ENCODE measurements around the gene VPS18.

VPS18 gene

DNA sequence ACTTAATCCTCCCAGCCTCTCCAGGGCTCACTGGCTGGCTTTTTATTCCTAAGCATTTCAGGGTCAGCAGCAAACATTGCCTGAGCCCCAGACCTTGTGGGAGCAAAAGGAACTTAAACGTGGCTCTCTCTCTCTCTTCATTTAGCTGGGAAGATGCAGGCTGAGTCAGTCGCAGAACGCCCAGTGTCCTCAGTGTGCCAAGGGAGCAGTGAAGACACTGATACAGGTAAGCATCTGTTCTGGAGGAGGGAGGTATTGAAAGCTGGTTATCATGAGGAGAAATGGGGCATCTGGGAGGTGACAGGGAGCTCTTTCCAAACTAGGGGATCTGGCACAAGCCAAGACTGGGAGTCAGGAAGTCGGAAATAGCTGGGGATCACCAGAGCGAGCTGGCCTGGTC lies 24.6 kb upstream of the VPS18 start:
- DNase-seq: no peak

DNA sequence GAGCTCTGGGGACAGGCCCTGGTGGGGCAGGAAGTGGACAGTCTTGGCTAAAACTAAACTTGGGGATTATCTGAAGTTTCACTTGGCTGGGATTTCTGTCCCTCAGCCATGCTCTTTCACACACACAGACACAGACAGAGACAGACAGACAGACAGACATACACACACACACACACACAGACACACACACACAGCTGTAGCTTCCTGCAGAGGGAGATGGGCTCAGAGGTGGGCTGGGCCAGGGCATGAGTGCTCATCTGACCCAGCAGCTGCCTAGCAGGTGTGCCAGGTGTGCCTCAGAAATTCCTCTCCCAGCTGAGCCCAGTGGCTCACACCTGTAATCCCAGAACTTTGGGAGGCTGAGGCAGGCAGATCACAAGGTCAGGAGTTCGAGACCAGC lies 23.5 kb upstream of the VPS18 start:
- DNase-seq: no peak

DNA sequence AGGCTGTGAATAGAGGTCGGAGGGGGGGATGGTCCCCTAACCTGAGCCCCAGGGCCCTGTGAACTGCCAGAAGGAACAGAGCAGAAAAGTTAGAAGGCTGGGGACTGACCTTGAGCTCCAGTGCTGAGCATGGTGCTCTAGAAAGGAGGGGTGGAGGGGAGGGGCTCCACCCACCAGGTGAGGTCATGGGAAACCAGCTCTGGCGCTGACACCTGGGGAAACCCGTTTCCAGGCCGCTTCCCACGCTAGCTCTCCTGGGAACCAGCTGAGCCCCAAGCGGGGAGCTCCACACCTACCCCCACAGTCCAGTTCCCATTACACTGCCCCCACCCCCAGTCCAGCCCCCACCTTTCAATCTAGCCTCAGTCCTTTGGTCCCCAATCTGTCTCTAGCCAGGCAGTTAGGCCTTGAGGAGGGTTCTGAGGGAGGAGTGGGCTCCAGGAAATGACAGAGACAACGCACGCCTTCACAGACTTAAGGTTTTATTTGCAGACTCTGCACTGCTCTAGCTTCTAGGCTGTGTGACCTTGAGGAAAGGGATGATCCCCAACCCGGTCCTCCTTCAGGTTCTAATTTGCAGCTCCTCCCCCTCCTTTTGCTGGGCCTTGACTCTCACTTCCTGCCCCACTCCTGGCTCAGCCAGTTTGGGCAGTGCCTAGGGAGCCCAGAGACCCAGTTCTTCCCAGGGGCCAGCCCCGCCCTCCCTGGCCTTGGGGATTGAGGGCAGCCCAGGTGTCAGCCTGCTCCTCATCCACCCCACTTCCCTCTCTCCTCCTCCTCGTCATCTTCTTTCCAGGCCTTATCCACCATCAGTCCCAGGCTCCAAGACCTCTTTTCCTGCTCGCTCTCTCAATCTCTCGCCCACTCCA lies 22.3 kb upstream of the VPS18 start:
- no peak for DNase-seq

DNA sequence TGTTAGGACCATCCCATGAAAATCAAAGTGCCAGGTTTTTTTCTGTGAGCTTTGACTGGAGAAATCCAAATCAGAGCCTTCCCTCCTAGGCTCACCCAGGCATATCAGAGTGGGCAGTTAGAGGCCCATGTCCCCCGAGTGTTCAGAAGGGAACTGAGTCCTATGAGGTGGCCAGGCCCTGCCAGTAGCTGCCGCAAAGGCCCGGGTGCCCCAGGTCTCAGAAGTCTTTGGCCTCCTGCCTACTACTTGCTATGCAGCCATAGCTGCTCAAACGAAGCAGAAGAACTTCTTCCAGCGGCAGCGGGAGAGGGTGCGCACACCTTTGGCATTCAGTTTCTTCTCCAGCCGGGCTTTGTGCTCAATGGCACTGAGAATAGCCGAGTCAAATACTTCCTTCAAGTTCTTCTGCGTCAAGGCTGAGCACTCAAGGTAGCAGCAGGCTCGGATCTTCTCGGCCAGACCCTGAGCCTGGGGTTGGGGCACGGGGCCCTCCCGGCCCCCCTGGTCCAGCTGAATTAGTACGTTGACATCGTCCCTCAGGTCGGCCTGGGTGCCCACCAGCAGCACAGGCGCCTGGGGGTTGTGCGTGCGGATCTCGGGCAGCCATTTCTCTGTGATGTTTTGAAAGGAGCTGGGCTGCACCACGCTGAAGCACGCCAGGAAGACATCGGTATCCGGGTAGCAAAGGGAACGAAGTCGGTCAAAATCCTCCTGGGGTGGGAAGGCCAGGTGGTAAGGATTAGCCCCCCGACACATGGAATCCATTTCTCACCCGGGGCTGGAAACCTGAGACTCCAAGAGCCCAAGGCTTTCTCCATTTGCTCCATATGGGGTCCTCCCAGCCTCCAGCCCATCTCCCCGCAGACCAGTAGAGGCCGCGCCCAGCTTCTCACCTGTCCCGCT lies 21.2 kb upstream of the VPS18 start:
- no peak for DNase-seq

DNA sequence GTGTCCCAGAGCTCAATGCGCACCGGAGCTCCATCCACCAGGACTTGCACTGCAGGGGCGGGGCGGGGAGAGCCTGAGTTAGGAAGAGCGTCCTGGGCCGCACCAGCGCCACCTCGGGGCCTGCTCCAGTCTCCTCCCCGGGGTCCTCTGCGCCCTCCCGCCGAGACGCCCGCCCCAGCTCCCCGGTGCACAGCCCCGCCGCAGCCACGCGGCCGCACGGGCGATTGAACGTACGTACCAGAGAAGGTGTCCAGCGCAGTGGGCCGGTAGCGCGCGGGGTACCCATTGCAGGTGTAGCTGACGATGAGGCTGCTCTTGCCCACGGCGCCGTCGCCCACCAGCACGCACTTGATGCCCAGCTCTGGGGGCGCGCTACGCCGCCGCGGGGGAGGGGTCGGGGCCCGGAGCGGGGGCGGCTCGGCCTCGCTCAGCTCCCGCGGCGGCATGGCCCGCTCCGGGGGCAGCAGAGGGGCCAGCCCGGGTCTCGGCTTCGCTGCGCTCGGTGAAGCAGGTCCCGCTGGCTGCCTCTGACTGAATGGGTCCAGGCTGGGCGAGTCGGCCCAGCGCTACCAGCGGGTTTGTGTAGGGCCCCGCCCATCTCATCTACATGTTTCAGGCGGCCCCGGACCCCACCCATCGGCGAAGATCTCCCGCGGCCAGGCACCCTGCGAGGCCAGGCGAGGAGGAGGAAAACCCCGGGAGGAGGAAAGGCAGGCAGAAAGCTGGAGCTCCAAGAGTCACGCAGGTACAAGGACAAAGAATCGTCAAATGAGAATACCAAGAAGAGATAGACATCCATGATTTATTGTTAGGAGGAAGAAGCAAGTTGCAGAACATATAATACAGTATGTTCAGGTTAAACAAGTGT lies 20.3 kb upstream of the VPS18 start, which contains the start of gene RHOV:
Gene RHOV, minus strand, starts transcription at position 541 of the 868 bp plus-strand sequence. Its CDS starts 95 bp downstream, at position 446.
- DNase-seq: peak; percentile 86

DNA sequence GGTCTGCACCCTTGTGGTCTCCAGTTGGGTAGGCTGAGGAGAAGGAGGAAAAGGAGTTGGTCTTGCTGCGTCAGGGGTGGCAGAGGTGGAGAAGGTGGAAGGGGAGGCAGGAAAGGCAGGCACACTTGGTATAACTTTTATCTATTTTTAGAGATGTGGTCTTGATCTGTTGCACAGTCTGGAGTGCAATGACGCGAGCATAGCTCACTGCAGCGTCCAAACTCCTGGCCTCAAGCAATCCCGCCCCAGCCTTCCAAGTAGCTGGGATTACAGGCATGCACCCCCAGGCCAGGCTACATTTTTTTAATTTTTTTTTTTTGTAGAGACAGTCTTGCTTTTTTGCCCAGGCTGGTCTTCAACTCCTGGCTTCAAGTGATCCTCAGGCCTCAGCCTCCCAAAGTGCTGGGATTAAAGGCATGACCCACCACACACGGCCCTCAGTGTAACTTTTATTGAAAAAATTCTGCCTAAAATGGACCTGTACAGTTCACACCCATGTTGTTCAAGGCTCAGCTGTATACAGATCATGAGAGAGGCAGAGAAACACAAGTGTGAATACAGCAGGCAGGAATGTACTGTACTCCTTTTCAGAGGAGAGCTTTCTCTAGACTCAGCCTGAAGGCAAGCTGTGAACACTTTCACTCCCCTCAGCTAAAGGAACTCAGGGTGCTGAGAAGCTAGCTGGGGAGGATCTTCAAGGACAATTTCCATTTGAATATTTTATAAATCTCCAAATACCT lies 18.1 kb upstream of the VPS18 start:
- no peak for DNase-seq

DNA sequence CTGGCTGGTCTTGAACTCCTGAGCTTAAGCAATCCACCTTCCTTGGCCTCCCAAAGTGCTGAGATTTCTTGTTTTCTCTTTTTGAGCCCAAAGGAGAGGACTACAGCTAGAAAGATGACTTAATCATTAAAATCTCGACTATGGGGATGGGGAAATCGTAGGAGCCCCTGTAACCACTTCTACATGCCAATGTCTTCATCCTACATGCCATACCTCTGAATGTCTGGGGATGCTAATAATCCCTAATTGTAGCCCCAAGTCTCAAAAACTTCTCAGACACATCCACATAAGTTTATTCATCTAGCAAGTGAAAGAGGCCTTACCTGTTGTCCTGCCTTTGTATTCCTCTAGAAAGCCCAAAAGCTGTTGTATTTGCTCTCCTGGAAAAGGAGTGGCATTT lies 16.6 kb upstream of the VPS18 start:
- DNase-seq: no peak

DNA sequence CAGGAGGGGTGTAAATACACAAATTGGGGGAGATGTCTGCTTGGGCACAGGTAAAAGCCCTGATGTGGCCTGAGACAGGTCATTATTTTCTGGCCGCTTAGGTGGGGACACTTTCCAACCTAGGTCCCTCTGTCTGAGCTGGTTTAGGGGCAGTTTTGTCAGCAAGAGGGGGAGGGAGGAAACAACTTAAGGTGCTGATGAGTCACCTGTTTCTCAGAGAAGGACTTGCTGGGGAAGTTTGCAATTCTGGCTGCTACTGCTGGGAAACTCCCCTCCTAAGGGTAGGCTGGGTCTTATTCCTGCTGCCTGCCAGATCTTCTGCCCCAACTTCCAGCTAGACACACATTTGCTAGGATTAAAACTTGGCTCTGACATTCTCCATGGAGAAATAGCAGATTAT lies 15.5 kb upstream of the VPS18 start:
- no peak for DNase-seq

DNA sequence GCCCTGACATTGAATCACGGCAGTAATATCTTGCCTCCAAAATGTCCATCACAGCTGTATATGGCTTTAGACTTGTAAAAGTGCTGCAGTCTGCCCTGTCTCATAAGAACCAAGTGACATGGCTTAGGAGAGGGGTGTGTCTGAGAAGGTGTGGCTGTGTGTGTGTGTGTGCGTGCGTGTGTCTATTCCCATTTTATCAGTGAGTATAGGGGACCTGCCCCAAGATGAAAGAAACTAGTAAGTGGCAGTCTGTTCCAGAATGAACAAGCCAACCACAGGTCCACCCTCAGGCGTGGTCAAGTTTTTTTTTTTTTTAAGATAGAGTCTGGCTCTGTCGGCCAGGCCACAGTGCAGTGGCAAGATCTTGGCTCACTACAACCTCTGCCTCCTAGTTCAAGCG lies 14.6 kb upstream of the VPS18 start:
- DNase-seq: no peak

DNA sequence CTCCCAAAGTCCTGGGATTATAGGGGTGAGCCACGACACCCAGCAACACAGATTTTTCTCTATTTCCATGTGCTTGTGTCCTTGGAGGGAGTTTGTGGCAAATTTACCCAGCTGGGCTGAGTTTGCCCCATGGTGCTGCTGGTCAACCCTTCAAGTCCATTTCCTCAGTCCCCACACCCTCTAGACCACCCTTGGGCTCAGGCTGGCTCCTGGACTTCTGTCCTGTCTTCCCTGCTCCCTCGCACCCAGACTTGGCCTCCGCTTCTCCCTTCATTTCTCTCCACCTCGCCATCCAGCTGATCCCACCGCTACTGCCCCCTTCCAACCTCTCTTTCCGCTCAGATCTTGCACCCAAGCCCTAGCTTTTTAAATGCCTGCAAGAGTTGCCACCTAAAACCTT lies 12.9 kb upstream of the VPS18 start:
- no peak for DNase-seq

DNA sequence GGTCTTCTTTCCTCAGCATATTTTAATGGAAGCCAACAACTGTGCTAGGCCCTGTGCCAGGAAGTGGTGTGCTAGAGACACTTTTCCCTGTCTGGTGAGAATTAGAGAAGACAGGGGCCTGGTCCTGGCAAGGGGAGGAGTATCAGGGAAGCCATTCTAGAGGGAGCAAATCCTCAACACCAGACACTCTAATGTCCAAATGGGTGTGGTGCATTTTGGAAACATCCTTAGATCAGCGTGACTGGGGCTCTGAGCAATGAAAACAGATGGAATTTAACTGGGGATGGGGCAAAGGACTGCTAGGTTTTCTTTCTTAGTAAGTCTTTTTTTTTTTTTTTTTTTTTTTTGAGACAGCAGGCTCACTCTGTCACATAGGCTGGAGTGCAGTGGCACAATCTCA lies 7.7 kb upstream of the VPS18 start:
- no peak for DNase-seq

DNA sequence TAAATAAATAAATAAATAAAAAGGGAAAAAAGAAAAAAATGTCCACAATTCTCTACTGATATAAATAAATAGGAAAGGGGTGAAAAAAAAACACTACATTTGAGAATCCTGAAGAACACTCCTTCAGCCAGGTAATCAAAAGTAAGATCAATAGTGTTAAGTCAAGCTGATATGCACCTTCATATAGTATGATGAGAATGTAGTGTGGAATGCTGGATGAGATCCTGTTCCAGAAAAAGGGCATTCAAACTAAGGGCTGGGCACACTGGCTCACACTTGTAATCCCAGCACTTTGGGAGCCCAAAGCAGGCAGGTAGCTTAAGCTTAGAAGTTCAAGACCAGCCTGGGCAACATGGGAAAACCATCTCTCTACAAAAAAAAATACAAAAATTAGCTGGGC lies 5.1 kb upstream of the VPS18 start:
- no peak for DNase-seq

DNA sequence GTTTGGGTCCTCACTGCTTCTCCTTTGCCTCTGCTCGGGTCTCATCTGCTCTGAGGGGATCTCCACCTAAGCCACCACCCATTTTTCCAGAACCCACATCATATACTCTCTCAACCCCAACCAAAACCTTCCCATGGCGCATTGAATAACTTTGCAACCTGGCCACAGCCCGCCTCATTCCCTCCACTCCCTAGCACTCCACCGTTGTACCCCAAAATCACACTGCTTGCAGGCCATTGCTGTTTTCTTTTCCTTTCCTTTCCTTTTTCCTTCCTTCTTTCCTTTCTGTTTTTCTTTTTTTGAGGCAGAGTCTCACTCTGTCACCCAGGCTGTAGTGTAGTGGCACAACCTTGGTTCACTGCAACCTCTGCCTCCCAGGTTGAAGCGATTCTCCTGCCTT lies 3.1 kb upstream of the VPS18 start:
- no peak for DNase-seq

DNA sequence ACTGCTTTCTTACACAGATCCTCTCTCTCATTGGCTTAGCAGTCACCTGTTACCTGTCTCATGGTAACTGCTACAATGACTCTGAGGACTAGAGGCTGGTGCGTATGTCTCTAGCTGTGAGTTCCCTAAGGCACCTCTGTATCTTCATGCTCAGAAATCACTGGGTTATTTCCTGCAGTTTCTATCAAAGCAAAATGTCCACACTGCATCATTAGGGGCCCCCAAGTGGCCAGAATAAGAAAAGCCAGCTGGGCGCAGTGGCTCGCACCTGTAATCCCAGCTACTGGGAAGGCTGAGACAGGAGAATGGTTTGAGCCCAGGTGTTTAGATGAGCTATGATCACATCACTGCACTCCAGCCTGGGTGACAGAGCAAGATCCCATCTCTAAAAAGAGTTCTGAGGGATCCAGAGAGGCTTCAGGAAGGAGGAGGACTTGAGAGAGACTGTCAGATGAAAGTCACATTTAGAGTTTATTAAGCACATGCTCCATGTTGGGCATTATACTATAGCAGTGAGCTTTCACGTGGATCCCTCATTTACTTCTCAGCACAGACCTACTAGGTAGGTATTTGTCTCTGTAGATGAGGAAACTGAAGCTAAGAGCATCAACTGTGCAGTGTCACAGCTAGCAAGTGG lies 2.3 kb upstream of the VPS18 start:
- peak; percentile 49 for DNase-seq

DNA sequence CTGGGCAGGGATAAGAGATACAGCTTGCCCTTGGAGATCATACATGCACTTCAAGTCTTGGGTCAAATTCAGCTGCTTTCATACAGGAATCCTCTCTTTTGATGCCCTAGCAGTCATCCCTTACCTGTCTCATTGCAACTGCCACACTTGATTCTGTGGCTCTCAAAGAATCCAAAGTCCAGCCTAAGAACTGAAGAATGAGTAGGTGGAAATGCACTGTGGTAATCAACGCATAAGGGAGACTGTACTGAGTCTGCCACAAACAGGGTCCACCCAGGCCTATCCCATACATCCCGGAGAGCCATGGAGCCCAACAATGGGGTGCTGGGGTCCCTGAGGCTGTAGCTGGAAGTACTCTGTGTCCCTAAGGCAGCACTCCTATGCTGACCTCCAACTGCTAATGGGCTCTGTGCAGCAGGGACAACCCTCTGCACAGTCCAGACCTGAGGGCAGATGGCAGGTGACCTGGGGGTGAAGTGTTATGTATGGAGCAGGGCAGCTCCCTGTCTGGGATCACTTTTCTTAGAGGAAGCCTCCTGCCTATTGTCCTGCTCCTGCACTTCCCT lies 1.7 kb upstream of the VPS18 start:
- no peak for DNase-seq

DNA sequence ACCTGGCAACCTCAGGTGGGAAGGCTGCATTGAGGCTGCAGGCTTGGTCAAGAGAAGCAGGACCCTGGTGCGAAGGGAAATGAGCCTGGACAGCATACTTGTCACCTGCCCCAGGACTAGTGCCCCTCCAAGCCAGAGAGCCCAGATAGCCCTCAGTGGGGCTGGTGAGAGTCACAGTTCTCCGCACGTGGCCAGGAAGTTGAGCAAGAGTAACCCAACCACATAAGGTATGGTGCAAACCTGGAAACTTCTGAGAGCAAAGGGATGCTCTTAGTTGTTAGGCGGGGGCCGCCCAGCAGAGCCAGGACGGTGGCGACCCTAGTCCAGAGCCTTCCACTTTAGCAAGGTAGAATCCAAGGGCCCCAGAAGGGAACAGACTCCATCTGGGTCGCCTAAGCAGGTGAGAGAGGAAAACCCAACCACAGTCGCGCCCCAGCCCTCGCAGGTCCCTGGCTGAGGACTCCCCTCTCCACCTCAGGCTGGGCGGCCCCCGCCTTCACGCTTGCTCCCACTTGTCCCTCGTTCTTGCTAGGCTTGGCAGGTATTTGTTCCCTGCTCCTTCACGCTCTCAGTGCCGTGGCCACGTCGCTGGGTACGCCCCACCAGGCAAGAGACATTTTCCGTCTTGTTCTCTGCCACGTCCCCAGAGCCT lies 1.1 kb upstream of the VPS18 start:
- no peak for DNase-seq

DNA sequence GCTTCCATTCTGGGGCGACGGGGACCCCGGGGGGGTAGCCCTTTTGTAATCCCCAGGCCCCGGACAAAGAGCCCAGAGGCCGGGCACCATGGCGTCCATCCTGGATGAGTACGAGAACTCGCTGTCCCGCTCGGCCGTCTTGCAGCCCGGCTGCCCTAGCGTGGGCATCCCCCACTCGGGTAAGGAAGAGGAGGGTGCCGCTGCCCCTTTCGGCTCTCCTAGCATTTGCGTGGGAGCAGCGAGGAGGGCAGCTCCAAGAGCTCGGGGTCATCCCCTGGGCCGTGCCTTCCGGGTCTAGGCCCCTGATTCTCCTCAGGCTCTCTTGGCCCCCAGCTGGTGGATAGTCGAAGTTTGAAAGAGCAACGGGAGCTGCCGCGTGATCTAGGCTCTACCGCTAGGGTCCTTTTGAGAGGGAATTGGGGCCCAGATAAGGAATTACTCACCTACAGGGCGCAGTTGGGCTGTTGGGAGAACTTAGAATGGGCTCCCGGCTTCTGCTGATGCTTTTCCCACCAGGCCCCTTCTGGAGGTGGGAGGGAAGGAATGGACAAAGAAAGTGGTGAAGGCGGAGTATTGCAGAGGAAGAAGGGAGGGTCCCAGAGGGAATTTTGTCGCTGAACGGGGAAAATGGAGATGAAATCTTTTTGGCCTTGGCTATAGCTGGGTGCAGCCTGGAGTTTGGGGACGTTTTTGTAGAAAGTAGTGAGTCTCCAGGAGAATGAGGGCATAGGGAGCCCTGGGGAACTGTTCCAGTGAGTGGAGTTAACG lies 615 bp downstream of the VPS18 start:
- DNase-seq: peak; percentile 28

DNA sequence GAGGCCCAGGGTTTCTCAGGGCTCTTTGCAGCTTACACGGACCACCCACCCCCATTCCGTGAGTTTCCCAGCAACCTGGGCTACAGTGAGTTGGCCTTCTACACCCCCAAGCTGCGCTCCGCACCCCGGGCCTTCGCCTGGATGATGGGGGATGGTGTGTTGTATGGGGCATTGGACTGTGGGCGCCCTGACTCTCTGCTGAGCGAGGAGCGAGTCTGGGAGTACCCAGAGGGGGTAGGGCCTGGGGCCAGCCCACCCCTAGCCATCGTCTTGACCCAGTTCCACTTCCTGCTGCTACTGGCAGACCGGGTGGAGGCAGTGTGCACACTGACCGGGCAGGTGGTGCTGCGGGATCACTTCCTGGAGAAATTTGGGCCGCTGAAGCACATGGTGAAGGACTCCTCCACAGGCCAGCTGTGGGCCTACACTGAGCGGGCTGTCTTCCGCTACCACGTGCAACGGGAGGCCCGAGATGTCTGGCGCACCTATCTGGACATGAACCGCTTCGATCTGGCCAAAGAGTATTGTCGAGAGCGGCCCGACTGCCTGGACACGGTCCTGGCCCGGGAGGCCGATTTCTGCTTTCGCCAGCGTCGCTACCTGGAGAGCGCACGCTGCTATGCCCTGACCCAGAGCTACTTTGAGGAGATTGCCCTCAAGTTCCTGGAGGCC lies 5.4 kb downstream of the VPS18 start:
- no peak for DNase-seq
